OCI-M2 (cell line): ENCODE results near the gene TCAF2.
"Not testable (repeated sequence)": the region's sequence is repeated elsewhere in the genome, so short reads cannot be mapped to it uniquely, and the experiment has no call there.

Source experiments
- DNase-seq: peaks from one replicate; lab custom pipeline; 2025; ENCODE audit not compliant: unreplicated experiment; lab: John Stamatoyannopoulos, UW

TCAF2 gene

GRCh38 chr7:143620646-143621045 lies at the start of gene TCAF2:
Gene TCAF2 (plus strand): TSS chr7:143620974.
- DNase-seq = not testable (repeated sequence)

GRCh38 chr7:143571501-143571900 lies 49.3 kb upstream of the TCAF2 start, which contains the start of gene CTAGE15:
Gene CTAGE15 (plus strand): TSS chr7:143571801. CDS start chr7:143571818, 17 bp downstream.
- not testable (repeated sequence) for DNase-seq

- not testable (repeated sequence) for DNase-seq
Observed at GRCh38 chr7:143588183-143588582, 32.6 kb upstream of the TCAF2 start.

GRCh38 chr7:143589897-143590296 lies 30.9 kb upstream of the TCAF2 start:
- DNase-seq = not testable (repeated sequence)

GRCh38 chr7:143598086-143598485 lies 22.7 kb upstream of the TCAF2 start:
- DNase-seq = not testable (repeated sequence)

GRCh38 chr7:143603549-143603948 lies 17.2 kb upstream of the TCAF2 start:
- DNase-seq = not testable (repeated sequence)

GRCh38 chr7:143606088-143606487 lies 14.7 kb upstream of the TCAF2 start:
- DNase-seq = not testable (repeated sequence)

- DNase-seq = not testable (repeated sequence)
Observed at GRCh38 chr7:143615545-143615944, 5.2 kb upstream of the TCAF2 start.

- DNase-seq = not testable (repeated sequence)
Observed at GRCh38 chr7:143617204-143617603, 3.6 kb upstream of the TCAF2 start.

GRCh38 chr7:143620058-143620457 lies 716 bp upstream of the TCAF2 start:
- DNase-seq = not testable (repeated sequence)

GRCh38 chr7:143621175-143621574 lies 401 bp downstream of the TCAF2 start:
- DNase-seq = not testable (repeated sequence)

GRCh38 chr7:143622130-143622529 lies 1.4 kb downstream of the TCAF2 start:
- DNase-seq = not testable (repeated sequence)

- not testable (repeated sequence) for DNase-seq
Observed at GRCh38 chr7:143630653-143631052, 9.9 kb downstream of the TCAF2 start.

- not testable (repeated sequence) for DNase-seq
Observed at GRCh38 chr7:143632506-143632905, 11.7 kb downstream of the TCAF2 start.

- DNase-seq = not testable (repeated sequence)
Observed at GRCh38 chr7:143633013-143633618, 12.3 kb downstream of the TCAF2 start.

GRCh38 chr7:143635364-143636240 lies 14.8 kb downstream of the TCAF2 start:
- not testable (repeated sequence) for DNase-seq

GRCh38 chr7:143639372-143639771 lies 18.6 kb downstream of the TCAF2 start:
- not testable (repeated sequence) for DNase-seq

GRCh38 chr7:143640528-143641189 lies 19.9 kb downstream of the TCAF2 start:
- not testable (repeated sequence) for DNase-seq

GRCh38 chr7:143646598-143646997 lies 25.8 kb downstream of the TCAF2 start:
- not testable (repeated sequence) for DNase-seq

- DNase-seq = not testable (repeated sequence)
Observed at GRCh38 chr7:143649902-143650301, 29.1 kb downstream of the TCAF2 start.

- not testable (repeated sequence) for DNase-seq
Observed at GRCh38 chr7:143650447-143650846, 29.7 kb downstream of the TCAF2 start.
